Activated B cell treated with CpG ODN at 0.5 μM for 24 hours (primary cell): ENCODE data around the gene UBE2R2. TPM values are rescaled to one million over a fixed set of nuclear protein-coding genes. Genes with fewer than 3 reads are reported as not detected.
"Not testable (repeated sequence)": the region's sequence is repeated elsewhere in the genome, so short reads cannot be mapped to it uniquely, and the experiment has no call there.

Source experiments
- ATAC-seq: fragments of 200-7000 bp; cut with Tn5 transposase; one replicate; pipeline ENCODE4 v1.10.0; 2021; ENCODE audit warnings: low read depth, mild to moderate bottlenecking, moderate library complexity
- CTCF ChIA-PET: fragments of 350-600 bp; sonication (Branson Sonifier 250); formaldehyde crosslinking; loops from one replicate; lab custom pipeline; 2021; ENCODE audit warnings: antibody characterized with exemption; lab: Charles Lee
- POLR2A ChIA-PET: fragments of 350-600 bp; sonication (Branson Sonifier 250); formaldehyde crosslinking; loops from one replicate; lab custom pipeline; 2021; ENCODE audit warnings: antibody characterized with exemption; lab: Charles Lee
- DNase-seq: peaks from one replicate; pipeline ENCODE4 v3.0.0; 2022
- H3K27ac Mint-ChIP-seq: one replicate; pipeline ENCODE4 v1.8.0; 2020; ENCODE audit warnings: mixed read lengths
- H3K27me3 Mint-ChIP-seq: one replicate; pipeline ENCODE4 v1.8.0; 2021; ENCODE audit warnings: mixed read lengths
- H3K36me3 Mint-ChIP-seq: one replicate; pipeline ENCODE4 v1.8.0; 2021; ENCODE audit warnings: low read depth, mixed read lengths
- H3K4me1 Mint-ChIP-seq: one replicate; pipeline ENCODE4 v1.8.0; 2021; ENCODE audit warnings: mixed read lengths
- H3K4me3 Mint-ChIP-seq: one replicate; pipeline ENCODE4 v1.8.0; 2020; ENCODE audit warnings: mild to moderate bottlenecking, mixed read lengths
- H3K9me3 Mint-ChIP-seq: one replicate; pipeline ENCODE4 v1.8.0; 2020; ENCODE audit warnings: mixed read lengths
- CTCF ChIP-seq: fragments of 200-600 bp; IDR thresholded peaks from one replicate; pipeline ENCODE4 v1.8.0; 2022; ENCODE audit warnings: antibody characterized with exemption, mild to moderate bottlenecking
- intact Hi-C: fragments of 100-400 bp; cut with micrococcal nuclease; formaldehyde crosslinking; loops from one replicate; pipeline ENCODE4 v1.15.1; 2024
- total RNA-seq: library from RNA; stranded (reverse); gene quantifications from 2 replicates; pipeline ENCODE4 v1.2.3, GENCODE V29; 2022

The UBE2R2 gene
- total RNA-seq, 1 donor from 2014 or later: 28.9 TPM

DNA sequence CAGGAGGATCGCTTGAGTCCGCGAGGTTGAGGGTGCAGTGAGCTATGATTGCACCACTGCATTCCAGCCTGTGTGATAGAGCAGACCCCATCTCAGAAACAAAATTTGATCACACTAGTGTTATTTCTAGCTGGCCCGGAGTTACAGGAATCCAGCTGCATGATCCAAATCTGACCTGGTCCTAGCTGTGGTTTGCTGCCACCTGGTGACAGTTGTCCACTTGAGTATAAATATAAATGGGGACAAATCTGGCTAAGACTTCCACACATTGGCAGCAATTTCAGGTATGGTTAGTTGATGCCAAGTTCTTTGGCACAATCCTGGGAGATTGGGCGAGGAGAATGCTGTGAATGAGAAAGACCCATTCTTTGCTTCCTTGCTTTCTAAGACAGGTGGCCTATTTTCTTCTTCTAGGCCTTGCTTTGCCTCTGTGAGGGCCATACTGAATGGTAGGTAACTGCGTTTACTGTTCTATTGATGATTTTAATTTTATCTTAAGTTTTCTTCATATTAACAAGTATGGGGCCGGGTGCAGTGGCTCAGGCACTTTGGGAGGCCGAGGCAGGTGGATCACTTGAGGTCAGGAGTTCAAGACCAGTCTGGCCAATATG, 35.4 kb downstream of the UBE2R2 start:
- peaks cover 40% of the 10 kb centered on the region for H3K4me1 Mint-ChIP-seq
- H3K9me3 Mint-ChIP-seq: no peaks in the 10 kb centered on the region
- H3K36me3 Mint-ChIP-seq: peaks cover 4% of the 10 kb centered on the region
- no peaks in the 10 kb centered on the region for H3K27me3 Mint-ChIP-seq
- no peak for TF ChIP-seq CTCF
- no peak overlapping the region for H3K27ac Mint-ChIP-seq
- ChIA-PET POLR2A (interaction anchor here (1.0 to 1.7 kb wide), 2 partner anchors 36 to 39 kb away, joined by 10 to 11 read pairs; partner anchors contain the start of gene UBE2R2), CTCF (interaction anchor here (0.6 to 3.5 kb wide), 9 partner anchors 9 to 228 kb away, joined by 3 to 77 read pairs (median 4); partner anchors contain the start of gene UBE2R2)
- intact Hi-C loops: loop anchor here (1.0 kb wide), 4 partner anchors 39 to 228 kb away; no protein-coding TSS in a partner anchor
- H3K4me3 Mint-ChIP-seq: no peak overlapping the region
- DNase-seq (peak; percentile 23), ATAC-seq (peak; percentile 70)

DNA sequence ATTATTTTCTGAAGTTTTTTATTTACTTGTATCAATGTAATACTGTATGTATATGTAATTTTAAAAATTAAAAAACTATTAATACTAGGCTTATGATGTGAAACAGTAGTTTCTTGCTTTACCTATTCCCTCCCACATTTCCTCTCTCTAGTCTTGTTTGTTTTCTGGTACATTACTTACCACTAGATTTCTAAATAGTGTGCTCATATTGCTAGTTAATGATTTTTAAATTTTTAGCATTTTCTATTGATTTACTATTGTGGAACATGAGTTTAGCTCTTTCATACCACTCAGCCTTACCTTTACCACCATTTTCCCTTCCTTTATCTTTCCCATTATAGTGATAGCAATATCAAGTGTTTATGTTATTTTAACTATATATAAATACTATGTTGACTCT, 39.3 kb downstream of the UBE2R2 start:
- Mint-ChIP-seq H3K36me3 (peaks cover 7% of the 10 kb centered on the region), H3K4me1 (peaks cover 27% of the 10 kb centered on the region), H3K27me3 (no peaks in the 10 kb centered on the region), H3K27ac (no peak overlapping the region), H3K9me3 (no peaks in the 10 kb centered on the region), H3K4me3 (no peak overlapping the region)
- ATAC-seq (no peak), DNase-seq (no peak)
- ChIA-PET POLR2A (interaction anchor here (0.7 kb wide), 1 partner anchor 9 kb away, joined by 3 read pairs; no protein-coding TSS in a partner anchor), CTCF (no interaction called here)
- intact Hi-C loops: no loop called here
- no peak for TF ChIP-seq CTCF

- peaks cover 39% of the 10 kb centered on the region for H3K4me1 Mint-ChIP-seq
- no peaks in the 10 kb centered on the region for H3K27me3 Mint-ChIP-seq
- H3K36me3 Mint-ChIP-seq: peaks cover 7% of the 10 kb centered on the region
- no peaks in the 10 kb centered on the region for H3K9me3 Mint-ChIP-seq
- intact Hi-C loops: no loop called here
- TF ChIP-seq CTCF: no peak
- ATAC-seq (no peak), DNase-seq (no peak)
- H3K4me3 Mint-ChIP-seq: no peak overlapping the region
- ChIA-PET CTCF (interaction anchor here (1.1 kb wide), 1 partner anchor 46 kb away, joined by 3 read pairs; no protein-coding TSS in a partner anchor), POLR2A (interaction anchor here (0.6 kb wide), 2 partner anchors 19 to 45 kb away, joined by 4 to 6 read pairs; no protein-coding TSS in a partner anchor)
- no peak overlapping the region for H3K27ac Mint-ChIP-seq
Measured at GRCh38 chr9:33858423-33858822, 41.5 kb downstream of the UBE2R2 start.

DNA sequence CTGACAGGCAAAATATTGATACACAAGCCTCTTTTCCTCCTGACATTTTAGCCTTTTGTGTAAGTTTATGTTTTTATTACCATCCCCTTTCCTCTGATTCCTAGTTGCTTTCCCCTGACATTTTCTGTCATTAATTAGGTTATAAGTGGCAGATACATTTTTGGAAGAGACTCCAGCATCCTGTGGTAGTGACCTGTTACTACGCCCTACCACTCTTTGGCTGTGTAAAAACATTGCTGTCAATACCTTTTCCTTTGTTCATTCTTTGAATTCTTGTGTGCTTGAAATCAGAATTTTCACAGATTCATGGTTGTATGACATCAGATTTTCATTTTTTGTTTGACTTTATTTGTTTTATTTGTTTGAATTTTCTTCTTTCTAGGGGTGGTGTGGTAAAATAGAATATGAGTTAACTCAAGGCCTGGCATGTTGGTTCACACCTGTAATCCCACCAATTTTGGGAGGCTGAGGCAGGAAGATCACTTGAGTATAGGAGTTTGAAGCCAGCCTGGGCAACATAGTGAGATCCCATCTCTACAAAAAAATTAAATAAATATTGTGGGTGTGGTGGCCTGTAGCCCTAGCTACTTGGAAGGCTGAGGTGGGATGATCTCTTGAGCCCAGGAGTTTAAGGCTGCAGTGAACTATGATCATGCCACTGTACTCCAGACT, 43.4 kb downstream of the UBE2R2 start:
- intact Hi-C loops: no loop called here
- Mint-ChIP-seq H3K27ac (no peak overlapping the region), H3K4me3 (no peak overlapping the region), H3K36me3 (peaks cover 8% of the 10 kb centered on the region), H3K27me3 (no peaks in the 10 kb centered on the region), H3K9me3 (no peaks in the 10 kb centered on the region), H3K4me1 (peaks cover 36% of the 10 kb centered on the region)
- TF ChIP-seq CTCF: no peak
- no peak for ATAC-seq
- ChIA-PET POLR2A (no interaction called here), CTCF (no interaction called here)
- no peak for DNase-seq

DNA sequence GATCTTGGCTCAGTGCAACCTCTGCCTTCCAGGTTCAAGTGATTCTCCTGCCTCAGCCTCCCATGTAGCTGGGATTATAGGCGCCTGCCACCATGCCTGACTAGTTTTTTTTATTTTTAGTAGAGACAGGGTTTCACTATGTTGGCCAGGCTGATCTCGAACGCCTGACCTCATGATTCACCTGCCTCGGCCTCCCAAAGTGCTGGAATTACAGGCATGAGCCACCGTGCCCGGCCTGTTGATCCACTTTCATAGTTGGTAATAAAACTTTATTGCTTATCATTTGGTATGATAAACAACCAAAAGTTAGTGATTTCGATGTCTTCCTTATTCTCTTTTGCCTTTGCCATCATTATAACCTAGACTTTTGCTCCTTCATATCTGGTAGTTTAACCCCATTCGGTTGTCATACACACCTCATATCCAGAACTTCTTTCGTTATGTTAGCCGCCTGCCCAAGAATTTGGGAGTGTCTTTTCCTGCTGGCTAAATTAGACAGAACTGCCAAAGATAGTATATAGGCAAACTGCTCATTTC, 45.0 kb downstream of the UBE2R2 start:
- TF ChIP-seq CTCF: no peak
- no peaks in the 10 kb centered on the region for H3K9me3 Mint-ChIP-seq
- POLR2A ChIA-PET: no interaction called here
- no peak for ATAC-seq
- peaks cover 33% of the 10 kb centered on the region for H3K4me1 Mint-ChIP-seq
- no peak overlapping the region for H3K27ac Mint-ChIP-seq
- CTCF ChIA-PET: no interaction called here
- no peak overlapping the region for H3K4me3 Mint-ChIP-seq
- H3K36me3 Mint-ChIP-seq: peaks cover 17% of the 10 kb centered on the region
- intact Hi-C loops: no loop called here
- DNase-seq: no peak
- H3K27me3 Mint-ChIP-seq: no peaks in the 10 kb centered on the region

DNA sequence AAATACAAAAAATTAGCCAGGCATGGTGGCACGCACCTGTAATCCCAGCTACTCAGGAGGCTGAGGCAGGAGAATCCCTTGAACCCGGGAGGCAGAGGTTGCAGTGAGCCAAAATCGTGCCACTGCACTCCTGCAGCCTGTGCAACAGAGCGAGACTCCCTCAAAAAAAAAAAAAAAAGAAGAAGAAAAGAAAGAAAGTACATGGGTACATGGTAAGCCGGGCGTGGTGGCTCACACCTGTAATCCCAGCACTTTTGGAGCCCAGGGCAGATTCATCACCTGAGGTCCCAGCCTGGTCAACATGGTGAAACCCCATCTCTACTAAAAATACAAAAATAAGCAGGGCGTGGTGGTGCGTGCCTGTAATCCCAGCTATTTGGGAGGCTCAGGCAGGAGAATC, 46.1 kb downstream of the UBE2R2 start:
- H3K4me1 Mint-ChIP-seq: peaks cover 39% of the 10 kb centered on the region

More for the DNA sequence above, 46.1 kb downstream of the UBE2R2 start:
- H3K36me3 Mint-ChIP-seq: peaks cover 20% of the 10 kb centered on the region
- H3K27ac Mint-ChIP-seq, POLR2A ChIA-PET, H3K27me3 Mint-ChIP-seq, DNase-seq, H3K9me3 Mint-ChIP-seq, ATAC-seq, H3K4me3 Mint-ChIP-seq, intact Hi-C loops: not testable (repeated sequence)
- CTCF ChIA-PET: interaction anchor here (0.7 kb wide), 1 partner anchor 255 kb away, joined by 3 read pairs; no protein-coding TSS in a partner anchor
